ACC112 (cell line): ENCODE results near the gene EPB41L1.

Experiments
- H2AFZ ChIP-seq: fragments of 200-600 bp; sonication (generic); one replicate; pipeline ENCODE4 v1.6.0; 2017; ENCODE audit warnings: antibody characterized with exemption, low read length; ENCODE audit not compliant: unreplicated experiment
- H3K27ac ChIP-seq: fragments of 200-600 bp; sonication (generic); 2 replicates; pipeline ENCODE4 v1.5.1; 2014; ENCODE audit warnings: low read depth, mild to moderate bottlenecking, antibody characterized with exemption, low read length, moderate library complexity
- H3K27me3 ChIP-seq: fragments of 200-600 bp; sonication (generic); 2 replicates; pipeline ENCODE4 v1.6.1; 2014; ENCODE audit warnings: mild to moderate bottlenecking, antibody characterized with exemption, low read length, moderate library complexity, mixed read lengths; ENCODE audit not compliant: insufficient read depth
- H3K36me3 ChIP-seq: fragments of 200-600 bp; sonication (generic); 2 replicates; pipeline ENCODE4 v1.6.1; 2016; ENCODE audit warnings: mild to moderate bottlenecking, antibody characterized with exemption, low read length, moderate library complexity, mixed read lengths; ENCODE audit not compliant: insufficient read depth
- H3K4me1 ChIP-seq: fragments of 200-600 bp; sonication (generic); one replicate; pipeline ENCODE4 v1.6.1; 2016; ENCODE audit warnings: low read length, mixed read lengths; ENCODE audit not compliant: insufficient read depth, unreplicated experiment, control insufficient read depth
- H3K4me3 ChIP-seq: fragments of 200-600 bp; sonication (generic); 2 replicates; pipeline ENCODE4 v1.5.1; 2014; ENCODE audit warnings: mild to moderate bottlenecking, low read depth, low read length
- H3K79me2 ChIP-seq: fragments of 200-600 bp; sonication (generic); one replicate; pipeline ENCODE4 v1.6.0; 2016; ENCODE audit warnings: low read length; ENCODE audit not compliant: control insufficient read depth, unreplicated experiment, insufficient read depth

EPB41L1 gene

DNA sequence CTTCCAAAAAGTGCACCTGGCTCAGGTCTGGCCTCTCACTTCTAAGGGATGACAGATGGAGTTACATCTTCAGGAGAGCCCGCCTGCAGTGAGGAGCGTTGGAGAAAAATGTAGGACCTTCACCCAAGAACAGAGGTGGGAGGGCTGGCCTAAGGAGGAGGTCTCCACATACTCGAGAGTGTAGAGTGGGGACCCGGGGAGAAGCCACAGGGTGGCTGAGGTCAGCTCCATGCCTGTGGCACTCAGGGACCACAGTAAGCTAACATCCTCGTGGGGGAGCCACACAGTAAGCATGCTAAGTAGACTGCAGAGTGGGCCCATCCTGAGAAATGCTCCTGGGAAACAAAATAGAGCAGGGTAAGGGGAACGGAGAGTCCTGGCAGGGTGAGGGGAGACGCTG lies 105.8 kb downstream of the EPB41L1 start:
- H2AFZ ChIP-seq: no peak overlapping the region
- H3K79me2 ChIP-seq: no peaks in the 10 kb centered on the region
- no peaks in the 10 kb centered on the region for H3K36me3 ChIP-seq
- H3K27me3 ChIP-seq: no peaks in the 10 kb centered on the region
- H3K4me1 ChIP-seq: no peaks in the 10 kb centered on the region
- H3K4me3 ChIP-seq: no peak overlapping the region
- H3K27ac ChIP-seq: no peak overlapping the region

DNA sequence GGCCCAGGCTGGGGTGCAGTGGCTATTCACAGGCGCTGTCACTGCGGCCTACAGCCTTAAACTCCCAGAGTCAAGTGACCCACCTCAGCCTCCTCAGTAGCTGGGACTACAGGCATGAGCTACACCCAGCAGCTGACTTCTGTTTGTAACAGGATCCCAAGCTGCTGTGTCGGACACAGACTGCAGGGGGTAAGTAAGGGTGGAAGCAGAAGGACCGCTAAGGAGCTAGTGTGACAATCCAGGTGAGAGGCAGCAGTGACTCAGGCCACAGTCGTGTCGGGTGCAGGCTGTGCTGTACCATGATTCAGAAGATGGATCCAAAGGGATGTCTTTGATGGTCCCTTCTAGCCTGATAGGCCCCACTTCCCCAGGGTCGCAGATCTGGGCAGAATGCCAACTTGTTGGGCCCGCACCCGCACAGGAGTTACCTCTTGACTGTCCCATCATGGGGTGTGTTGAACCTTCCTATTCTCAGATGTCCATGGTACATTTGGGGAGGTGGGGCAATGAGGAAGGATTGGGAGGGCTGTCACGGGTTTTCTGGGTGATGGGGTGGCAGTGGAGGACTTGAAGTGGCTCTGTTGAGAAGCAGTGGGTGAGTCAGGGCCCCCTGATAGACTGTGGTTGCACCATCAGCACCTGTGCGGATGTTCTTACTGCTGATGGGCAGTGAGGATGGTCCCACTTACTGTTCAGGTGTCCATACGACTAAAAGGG lies 107.0 kb downstream of the EPB41L1 start:
- H3K27ac ChIP-seq: no peak overlapping the region

DNA sequence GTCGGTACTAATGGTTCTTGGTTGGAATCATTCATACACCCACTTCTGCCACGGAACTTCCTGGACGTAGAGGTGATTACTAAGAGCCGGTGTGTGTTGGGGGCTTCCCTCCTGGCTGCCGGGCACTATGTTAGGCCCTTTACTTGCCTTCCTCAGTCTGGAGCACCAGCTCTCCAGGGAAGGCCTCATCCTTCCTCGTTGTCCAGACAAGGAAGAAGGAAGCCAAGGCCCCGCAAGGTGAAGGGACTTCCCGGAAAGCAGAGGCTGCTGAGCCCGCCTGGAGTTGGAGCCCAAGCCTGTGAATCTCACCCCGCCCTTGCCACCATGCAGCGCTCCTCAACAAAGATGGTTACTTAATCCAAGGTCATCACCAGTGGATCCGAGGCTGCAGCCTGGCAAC lies 107.9 kb downstream of the EPB41L1 start:
- Histone ChIP-seq H2AFZ (no peak overlapping the region), H3K79me2 (no peaks in the 10 kb centered on the region), H3K36me3 (no peaks in the 10 kb centered on the region), H3K27ac (no peak overlapping the region), H3K4me1 (no peaks in the 10 kb centered on the region), H3K27me3 (no peaks in the 10 kb centered on the region), H3K4me3 (no peak overlapping the region)

More for the DNA sequence above, 107.0 kb downstream of the EPB41L1 start:
- Histone ChIP-seq H3K79me2 (no peaks in the 10 kb centered on the region), H3K4me1 (no peaks in the 10 kb centered on the region), H3K4me3 (no peak overlapping the region), H3K36me3 (no peaks in the 10 kb centered on the region), H2AFZ (no peak overlapping the region), H3K27me3 (no peaks in the 10 kb centered on the region)

DNA sequence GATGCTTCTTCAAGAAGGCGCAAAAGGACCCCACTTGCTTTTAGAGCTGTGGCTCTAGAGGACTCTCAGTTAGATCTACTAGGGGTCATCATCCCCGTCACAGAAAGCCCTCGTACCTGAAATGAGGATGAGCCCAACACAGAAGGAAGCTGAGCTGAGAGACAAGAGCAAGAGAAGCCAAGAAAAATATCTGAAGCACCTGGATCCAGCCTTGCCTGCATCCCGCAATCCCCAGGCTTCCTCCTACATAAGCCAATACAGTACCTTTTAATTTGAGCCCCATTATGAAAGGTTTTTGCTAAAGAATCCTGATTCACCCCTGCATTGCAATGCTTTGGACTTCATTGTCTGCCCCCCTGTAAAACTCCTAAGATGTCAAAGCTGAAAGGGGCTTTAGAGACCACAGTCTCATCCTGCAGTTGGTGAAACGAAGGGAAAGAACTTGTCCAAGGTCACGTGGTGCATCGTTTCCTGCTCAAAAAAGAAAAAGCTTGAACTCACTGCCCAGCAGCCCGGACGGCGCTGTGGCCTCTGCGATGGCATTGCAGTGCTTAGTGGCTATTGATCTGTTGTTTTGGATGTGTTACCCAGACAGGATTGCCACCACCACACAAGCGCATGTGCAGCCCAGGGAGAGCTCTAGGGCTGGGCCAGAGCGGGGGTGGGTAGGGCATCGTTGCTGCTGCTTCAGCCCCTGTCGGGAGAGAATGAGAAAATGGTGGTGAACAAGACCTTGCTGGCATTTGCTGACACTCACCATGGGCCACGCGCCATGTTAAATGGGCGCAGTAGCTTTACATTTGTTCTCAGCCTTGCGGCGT lies 110.1 kb downstream of the EPB41L1 start:
- no peaks in the 10 kb centered on the region for H3K27me3 ChIP-seq
- H3K4me1 ChIP-seq: no peaks in the 10 kb centered on the region

DNA sequence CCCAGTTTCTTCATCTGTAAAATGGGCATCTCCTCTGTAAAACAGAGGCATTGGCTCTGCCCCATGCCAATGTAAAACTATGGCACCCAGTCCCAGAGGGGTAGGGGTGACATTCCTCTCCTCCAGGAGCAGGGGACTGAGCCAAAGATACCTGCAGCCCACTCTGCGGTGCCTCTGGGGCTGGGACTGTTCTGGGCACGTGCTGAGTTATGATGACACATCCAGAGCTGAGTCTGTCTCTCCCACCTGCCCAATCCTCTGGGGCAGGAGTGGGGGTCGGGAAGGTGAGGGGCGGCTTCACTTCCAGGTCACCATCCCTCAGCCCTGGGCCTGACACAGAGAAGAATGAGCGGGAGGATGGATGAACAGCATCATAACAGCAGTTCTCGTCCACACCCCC lies 111.6 kb downstream of the EPB41L1 start:
- H3K27me3 ChIP-seq: no peaks in the 10 kb centered on the region
- H3K79me2 ChIP-seq: no peaks in the 10 kb centered on the region
- no peak overlapping the region for H3K27ac ChIP-seq
- H3K4me1 ChIP-seq: no peaks in the 10 kb centered on the region
- H3K4me3 ChIP-seq: no peak overlapping the region
- no peak overlapping the region for H2AFZ ChIP-seq
- no peaks in the 10 kb centered on the region for H3K36me3 ChIP-seq

More for the DNA sequence above, 110.1 kb downstream of the EPB41L1 start:
- Histone ChIP-seq H2AFZ (no peak overlapping the region), H3K79me2 (no peaks in the 10 kb centered on the region), H3K36me3 (no peaks in the 10 kb centered on the region), H3K4me3 (no peak overlapping the region), H3K27ac (no peak overlapping the region)

DNA sequence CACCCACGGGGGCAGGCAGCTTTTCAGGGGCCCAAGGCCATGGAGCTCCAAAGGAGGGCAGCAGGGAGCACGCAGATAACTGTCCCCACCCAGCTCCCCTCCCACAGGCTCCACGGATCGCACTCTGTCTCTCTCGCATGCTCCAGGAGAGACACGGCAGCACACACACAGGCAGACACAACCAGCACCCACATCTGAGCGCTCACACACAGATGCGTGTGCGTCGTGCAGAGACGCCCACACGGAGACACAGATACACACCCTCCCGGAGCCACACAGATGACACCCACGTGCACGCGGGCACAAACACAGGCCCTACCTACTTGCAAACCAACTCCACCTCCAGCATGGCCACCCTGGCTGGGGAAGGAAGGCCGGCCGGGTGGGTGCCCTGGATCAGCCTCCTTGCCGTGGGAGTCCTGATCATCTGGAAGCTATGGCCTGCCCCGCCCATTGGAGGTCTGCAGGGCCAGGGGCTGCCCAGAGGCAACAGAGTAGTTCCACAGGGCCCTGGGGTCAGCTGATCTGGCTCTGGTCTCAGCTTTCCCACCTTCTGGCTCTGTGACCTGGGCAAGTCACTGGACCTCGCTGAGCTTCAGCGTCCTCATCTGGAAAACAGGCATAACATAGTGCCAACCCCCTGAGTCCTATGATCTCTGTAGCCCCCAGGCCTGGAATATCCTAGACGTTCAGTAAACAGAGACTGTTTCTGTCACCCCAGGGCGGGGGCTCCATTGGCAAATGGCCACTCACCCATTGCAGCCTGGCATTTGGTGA lies 113.3 kb downstream of the EPB41L1 start:
- H3K27me3 ChIP-seq: no peaks in the 10 kb centered on the region
- no peak overlapping the region for H2AFZ ChIP-seq
- no peaks in the 10 kb centered on the region for H3K79me2 ChIP-seq
- no peaks in the 10 kb centered on the region for H3K4me1 ChIP-seq
- no peak overlapping the region for H3K4me3 ChIP-seq
- H3K36me3 ChIP-seq: no peaks in the 10 kb centered on the region
- H3K27ac ChIP-seq: no peak overlapping the region

DNA sequence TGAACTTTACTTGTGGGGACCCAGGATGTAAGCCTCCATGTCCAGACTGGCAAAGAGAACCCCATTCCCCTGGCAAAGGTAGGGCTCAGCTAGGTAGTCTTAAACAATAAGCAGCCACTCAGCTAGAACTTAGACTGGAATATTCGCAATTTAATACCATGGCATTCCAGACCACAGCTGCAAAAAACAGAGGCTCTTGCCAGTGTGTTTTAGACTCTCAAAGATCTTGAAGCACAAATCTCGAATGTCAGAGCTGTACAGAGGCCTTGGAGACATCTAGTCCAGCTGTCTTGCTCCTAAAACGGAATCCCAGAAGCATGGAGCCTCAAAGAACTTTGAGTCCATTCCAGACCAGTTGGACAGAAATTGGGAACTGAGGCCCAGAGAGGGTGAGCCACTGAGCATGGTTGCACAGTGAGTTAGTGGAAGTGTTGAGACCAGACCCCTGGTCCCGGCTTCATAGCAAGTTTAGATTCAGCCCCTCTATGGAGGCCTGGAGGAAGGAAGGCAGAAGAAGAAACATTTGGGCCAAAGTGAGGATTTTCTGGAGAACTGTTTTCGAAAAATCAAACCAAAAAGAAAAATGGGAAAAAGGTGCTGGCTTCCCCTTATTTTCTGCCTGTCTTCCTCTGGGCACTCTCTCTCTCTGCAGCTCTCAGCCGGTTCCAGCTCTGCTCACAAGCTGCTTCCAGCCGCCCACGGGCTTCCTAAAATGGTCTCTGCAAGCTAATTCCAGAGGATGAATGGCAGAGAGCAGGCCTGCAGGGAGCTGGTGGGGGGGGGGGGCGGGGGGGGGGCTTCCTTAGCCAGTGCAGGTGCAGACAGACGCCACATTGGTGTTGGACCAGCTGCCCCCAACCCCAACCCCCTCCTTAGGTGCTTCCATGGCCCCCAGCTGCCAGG lies 114.2 kb downstream of the EPB41L1 start:
- Histone ChIP-seq H2AFZ (no peak overlapping the region), H3K4me1 (no peaks in the 10 kb centered on the region), H3K27ac (no peak overlapping the region), H3K79me2 (no peaks in the 10 kb centered on the region), H3K27me3 (no peaks in the 10 kb centered on the region), H3K4me3 (no peak overlapping the region), H3K36me3 (no peaks in the 10 kb centered on the region)

DNA sequence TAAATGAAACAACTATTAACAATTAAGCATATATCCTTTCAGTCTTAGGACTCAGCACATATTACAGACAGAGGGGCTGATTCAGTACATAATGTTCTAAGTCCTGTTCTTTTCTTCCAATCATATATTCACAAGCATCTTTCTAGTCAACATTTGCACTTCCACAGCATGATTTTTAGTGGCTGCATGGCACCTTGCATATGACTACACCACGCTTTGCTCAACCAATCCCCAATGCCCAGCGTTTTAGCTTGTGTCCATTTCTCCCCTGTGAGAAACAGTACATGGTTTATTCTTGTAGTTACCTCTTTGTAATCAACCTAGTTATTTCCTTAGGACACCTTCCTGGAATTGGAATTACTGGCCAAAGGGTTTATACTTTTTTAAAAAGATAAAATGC lies 115.0 kb downstream of the EPB41L1 start:
- Histone ChIP-seq H3K27me3 (no peaks in the 10 kb centered on the region), H3K36me3 (no peaks in the 10 kb centered on the region), H3K79me2 (no peaks in the 10 kb centered on the region), H3K27ac (no peak overlapping the region), H3K4me1 (no peaks in the 10 kb centered on the region), H2AFZ (no peak overlapping the region), H3K4me3 (no peak overlapping the region)

DNA sequence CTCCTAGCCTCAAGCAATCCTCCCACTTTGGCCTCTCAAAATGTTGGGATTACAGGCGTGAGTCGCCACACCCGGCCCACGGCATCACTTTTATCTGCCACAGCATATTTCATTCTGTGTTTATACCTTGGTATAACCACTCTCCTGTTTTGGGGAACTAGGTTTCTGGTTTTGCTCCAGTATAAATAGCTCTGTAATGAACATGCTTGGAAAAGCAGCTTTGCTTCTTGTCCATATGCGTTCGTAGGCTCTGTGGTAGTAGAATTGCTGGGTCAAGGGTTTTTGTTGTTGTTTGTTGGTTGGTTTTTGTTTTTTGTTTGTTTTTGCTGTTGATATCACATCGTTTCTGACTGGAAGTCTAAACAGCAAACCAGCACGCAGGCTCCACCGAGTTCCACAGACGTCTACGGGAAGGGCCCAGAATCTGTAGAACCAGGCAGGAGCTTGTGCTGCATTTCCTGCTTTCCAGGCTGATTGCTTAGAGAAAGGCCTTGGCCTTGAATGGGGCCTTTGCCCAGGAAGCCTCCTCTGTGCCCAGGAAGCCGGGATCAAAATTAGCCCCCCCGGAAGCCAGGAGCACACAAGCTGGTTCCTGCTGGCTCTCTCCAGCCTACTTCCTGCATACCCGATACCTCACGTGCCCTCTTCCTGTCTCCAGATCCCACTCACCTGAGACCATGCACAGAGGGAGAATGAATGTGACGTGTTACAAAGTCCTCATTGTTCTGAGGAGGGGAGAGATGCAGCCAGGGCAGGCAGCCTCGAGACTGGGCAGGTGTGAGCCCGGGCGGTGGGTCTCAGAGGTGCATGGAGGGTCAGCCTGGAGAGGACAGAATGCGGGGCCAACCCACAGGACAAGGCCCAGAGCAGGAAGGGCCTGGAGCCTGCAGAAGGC lies 116.5 kb downstream of the EPB41L1 start:
- Histone ChIP-seq H3K79me2 (no peaks in the 10 kb centered on the region), H3K27me3 (peaks cover 4% of the 10 kb centered on the region), H3K4me3 (no peak overlapping the region), H3K27ac (no peak overlapping the region), H2AFZ (no peak overlapping the region), H3K36me3 (no peaks in the 10 kb centered on the region), H3K4me1 (no peaks in the 10 kb centered on the region)
